SK-N-SH (cell line): ENCODE measurements around the gene ADAMTS15. TPM values are rescaled to one million over a fixed set of nuclear protein-coding genes. Genes with fewer than 3 reads are reported as not detected.

ENCODE experiments used
- CTCF ChIA-PET: fragments of 300-600, 350-600 bp; formaldehyde crosslinking; extraction: SDS; loops from one replicate; lab custom pipeline; 2021; lab: Yijun Ruan, JAX
- POLR2A ChIA-PET: fragments of 350-600 bp; sonication (Branson Sonifier 250); formaldehyde crosslinking; extraction: SDS; loops from one replicate; lab custom pipeline; 2020; ENCODE audit warnings: antibody characterized with exemption, inconsistent platforms; lab: Yijun Ruan, JAX
- DNase-seq: peaks from one replicate; pipeline ENCODE4 v3.0.0; 2012
- H2AFZ ChIP-seq: fragments of 200-600 bp; sonication (generic); 2 replicates; pipeline ENCODE4 v1.8.1; 2016; ENCODE audit warnings: antibody characterized with exemption, mild to moderate bottlenecking, low read depth
- H3F3A ChIP-seq: fragments of 200-600 bp; sonication (generic); replicated peaks from 2 replicates; pipeline ENCODE3; 2016; ENCODE audit warnings: antibody characterized with exemption, mild to moderate bottlenecking; ENCODE audit not compliant: insufficient read depth
- H3K27ac ChIP-seq, 2 experiments: fragments of 200-500 bp in 1 of 2; fragments of 200-600 bp in 1 of 2; sonication (Bioruptor generic) in 1 of 2; sonication (generic), shearing (Covaris generic) in 1 of 2; 2 replicates each; pipeline versions ENCODE4 v1.5.1 to v1.6.1; 2014 to 2016; ENCODE audit warnings: low read depth in 2 of 2, inconsistent platforms in 1 of 2, low read length in 1 of 2, mild to moderate bottlenecking in 1 of 2, mixed read lengths in 1 of 2
- H3K27me3 ChIP-seq: fragments of 200-600 bp; sonication (generic), shearing (Covaris generic); 2 replicates; pipeline ENCODE4 v1.6.1; 2016; ENCODE audit warnings: mixed run types; ENCODE audit not compliant: insufficient read depth
- H3K36me3 ChIP-seq, 2 experiments: fragments of 200-500 bp in 1 of 2; fragments of 200-600 bp in 1 of 2; sonication (Bioruptor generic) in 1 of 2; sonication (generic) in 1 of 2; replicated peaks in 1 of 2; 2 replicates each; pipeline versions ENCODE3 to v1.5.1; 2014 to 2016; ENCODE audit warnings: low read length in 1 of 2, mild to moderate bottlenecking in 1 of 2; ENCODE audit not compliant: insufficient read depth in 2 of 2, control insufficient read depth in 1 of 2
- H3K4me1 ChIP-seq, 2 experiments: fragments of 200-500 bp in 1 of 2; fragments of 200-600 bp in 1 of 2; sonication (Bioruptor generic) in 1 of 2; sonication (generic), shearing (Covaris generic) in 1 of 2; 2 replicates each; pipeline versions ENCODE4 v1.5.1 to v1.6.1; 2014 to 2016; ENCODE audit warnings: low read depth in 1 of 2, low read length in 1 of 2, mixed run types in 1 of 2; ENCODE audit not compliant: insufficient read depth in 2 of 2, control insufficient read depth in 1 of 2
- H3K4me2 ChIP-seq: fragments of 200-600 bp; sonication (generic), shearing (Covaris generic); 2 replicates; pipeline ENCODE4 v1.6.1; 2017; ENCODE audit warnings: mixed run types
- H3K4me3 ChIP-seq, 2 experiments: fragments of 200-500 bp in 1 of 2; fragments of 200-600 bp in 1 of 2; sonication (Bioruptor generic) in 1 of 2; sonication (generic), shearing (Covaris generic) in 1 of 2; 2 replicates each; pipeline versions ENCODE4 v1.5.1 to v1.8.1; 2014 to 2016; ENCODE audit warnings: low read depth in 2 of 2, inconsistent platforms in 1 of 2, low read length in 1 of 2, mild to moderate bottlenecking in 1 of 2, mixed read lengths in 1 of 2, moderate library complexity in 1 of 2
- H3K79me2 ChIP-seq: fragments of 200-600 bp; sonication (generic); 2 replicates; pipeline ENCODE4 v1.8.1; 2017; ENCODE audit warnings: mild to moderate bottlenecking; ENCODE audit not compliant: insufficient read depth
- H3K9ac ChIP-seq: fragments of 200-600 bp; sonication (generic); 2 replicates; pipeline ENCODE4 v1.6.1; 2017; ENCODE audit warnings: mixed run types
- H3K9me2 ChIP-seq: fragments of 200-600 bp; sonication (generic); 2 replicates; pipeline ENCODE4 v1.6.1; 2017; ENCODE audit warnings: mixed run types
- H3K9me3 ChIP-seq: fragments of 200-600 bp; sonication (generic); 2 replicates; pipeline ENCODE4 v1.6.1; 2017; ENCODE audit warnings: mixed run types, mild to moderate bottlenecking, moderate library complexity
- H4K20me1 ChIP-seq: fragments of 200-600 bp; sonication (generic); 2 replicates; pipeline ENCODE4 v1.6.1; 2017; ENCODE audit warnings: mild to moderate bottlenecking, mixed run types; ENCODE audit not compliant: insufficient read depth
- CHD2 ChIP-seq: fragments of 150-350 bp; IDR thresholded peaks from 2 replicates; pipeline ENCODE4 v1.6.1; 2018; ENCODE audit warnings: low read length; ENCODE audit not compliant: partially characterized antibody
- ELF1 ChIP-seq: IDR thresholded peaks from 2 replicates; pipeline ENCODE4 v1.4.0; 2012
- FOSL2 ChIP-seq: IDR thresholded peaks from 2 replicates; pipeline ENCODE4 v1.4.0; 2012; ENCODE audit warnings: low read depth, mild to moderate bottlenecking, moderate library complexity, borderline replicate concordance
- FOXJ3 ChIP-seq: sonication (generic); formaldehyde crosslinking; IDR thresholded peaks from 2 replicates; pipeline ENCODE4 v1.5.1; 2020; ENCODE audit warnings: mild to moderate bottlenecking, missing genetic modification reagents
- GATA2 ChIP-seq: sonication (generic); formaldehyde crosslinking; IDR thresholded peaks from 2 replicates; pipeline ENCODE4 v1.5.0; 2020; ENCODE audit warnings: mild to moderate bottlenecking, missing genetic modification reagents
- MEF2A ChIP-seq: IDR thresholded peaks from 2 replicates; pipeline ENCODE4 v1.4.0; 2012; ENCODE audit warnings: low read depth, borderline replicate concordance
- NFIC ChIP-seq: IDR thresholded peaks from 2 replicates; pipeline ENCODE4 v1.4.0; 2012; ENCODE audit warnings: borderline replicate concordance
- NRF1 ChIP-seq: IDR thresholded peaks from 2 replicates; pipeline ENCODE4 v1.6.1; 2012; ENCODE audit warnings: low read depth, mild to moderate bottlenecking, low read length
- SIN3A ChIP-seq: IDR thresholded peaks from 2 replicates; pipeline ENCODE4 v1.6.1; 2012; ENCODE audit warnings: low read depth, mild to moderate bottlenecking, low read length, moderate library complexity, borderline replicate concordance
- TAF1 ChIP-seq: IDR thresholded peaks from 2 replicates; pipeline ENCODE4 v1.6.1; 2012; ENCODE audit warnings: low read depth, mild to moderate bottlenecking, low read length, moderate library complexity, borderline replicate concordance
- TCF12 ChIP-seq: IDR thresholded peaks from 2 replicates; pipeline ENCODE4 v1.4.0; 2012
- WGBS: methylation state at CpG from one replicate; pipeline ENCODE4 v1.1.6; 2017; ENCODE audit warnings: low lambda C conversion rate; 5-methylcytosine and 5-hydroxymethylcytosine counted together
- polyA plus RNA-seq, 3 experiments: library from polyadenylated mRNA; depleted of rRNA; stranded (reverse); fragments of >200 nt; gene quantifications; 2 replicates each; pipeline ENCODE4 v1.2.3, GENCODE V29; 2012
- TF ChIP-seq, protein P1 (sequence below): fragments of 150-350 bp; IDR thresholded peaks from 2 replicates; pipeline ENCODE4 v1.6.1; 2016; ENCODE audit warnings: mild to moderate bottlenecking, low read depth, low read length
- TF ChIP-seq, protein P2 (sequence below): IDR thresholded peaks from 2 replicates; pipeline ENCODE4 v1.4.0; 2012; ENCODE audit warnings: low read depth, borderline replicate concordance
- TF ChIP-seq, protein P3 (sequence below): fragments of 200-600 bp; sonication (generic); IDR thresholded peaks from 2 replicates; pipeline ENCODE4 v1.6.1; 2017; ENCODE audit warnings: antibody characterized with exemption, mild to moderate bottlenecking, moderate library complexity
- TF ChIP-seq, protein P4 (sequence below): IDR thresholded peaks from 2 replicates; pipeline ENCODE4 v1.4.0; 2012; ENCODE audit warnings: low read depth

The ADAMTS15 gene
- polyA plus RNA-seq, 1 of the 3 experiments (the other 2 are of a cell fraction) = 1.1 TPM

DNA sequence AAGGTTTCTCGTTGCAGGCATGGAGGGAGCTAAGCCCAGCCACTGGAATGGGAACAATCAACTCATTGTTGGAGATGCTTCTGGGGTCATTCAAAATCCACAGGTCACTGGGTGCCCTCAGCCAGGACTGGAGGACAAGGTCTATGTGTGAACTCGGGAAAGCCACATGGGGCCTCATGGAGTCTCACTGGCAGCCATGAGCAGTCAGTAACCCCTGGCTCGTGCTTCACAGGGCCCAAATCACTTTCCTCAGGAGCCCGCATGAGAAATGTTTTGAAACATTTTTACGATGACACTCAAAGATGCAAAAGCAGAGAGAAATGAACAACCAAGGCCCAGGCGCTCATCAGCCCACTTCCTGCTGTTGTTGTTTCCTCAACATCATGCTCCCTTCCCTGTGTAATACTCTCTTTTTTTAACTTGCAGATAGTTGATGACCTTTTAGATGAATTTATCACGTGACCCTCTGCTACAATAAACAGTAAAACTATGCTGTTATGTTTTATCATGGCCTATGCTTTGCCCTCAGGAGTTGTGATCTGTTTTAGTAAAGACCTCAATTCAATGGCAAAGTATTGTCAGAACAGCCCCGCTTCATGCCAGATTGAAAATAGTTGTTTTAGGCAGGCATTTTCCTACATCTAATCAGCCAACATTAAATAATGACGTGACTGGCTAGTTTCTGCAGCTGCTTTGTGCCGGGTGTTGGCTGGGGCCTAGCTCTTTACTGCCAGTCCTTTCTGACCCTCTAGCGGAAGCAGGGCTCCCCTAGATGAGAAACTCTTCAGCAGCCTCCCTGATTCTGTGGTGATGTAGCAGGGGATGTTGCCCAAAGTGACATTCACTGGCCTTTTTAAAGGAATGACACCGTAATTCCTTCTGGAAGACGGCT, 39.7 kb downstream of the ADAMTS15 start (continued):
- TF ChIP-seq MEF2A = no peak
- TF ChIP-seq TCF12 = no peak
- TF ChIP-seq, protein P1, sequence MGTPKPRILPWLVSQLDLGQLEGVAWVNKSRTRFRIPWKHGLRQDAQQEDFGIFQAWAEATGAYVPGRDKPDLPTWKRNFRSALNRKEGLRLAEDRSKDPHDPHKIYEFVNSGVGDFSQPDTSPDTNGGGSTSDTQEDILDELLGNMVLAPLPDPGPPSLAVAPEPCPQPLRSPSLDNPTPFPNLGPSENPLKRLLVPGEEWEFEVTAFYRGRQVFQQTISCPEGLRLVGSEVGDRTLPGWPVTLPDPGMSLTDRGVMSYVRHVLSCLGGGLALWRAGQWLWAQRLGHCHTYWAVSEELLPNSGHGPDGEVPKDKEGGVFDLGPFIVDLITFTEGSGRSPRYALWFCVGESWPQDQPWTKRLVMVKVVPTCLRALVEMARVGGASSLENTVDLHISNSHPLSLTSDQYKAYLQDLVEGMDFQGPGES = no peak
- TF ChIP-seq, all 33 proteins: peak for 0

DNA sequence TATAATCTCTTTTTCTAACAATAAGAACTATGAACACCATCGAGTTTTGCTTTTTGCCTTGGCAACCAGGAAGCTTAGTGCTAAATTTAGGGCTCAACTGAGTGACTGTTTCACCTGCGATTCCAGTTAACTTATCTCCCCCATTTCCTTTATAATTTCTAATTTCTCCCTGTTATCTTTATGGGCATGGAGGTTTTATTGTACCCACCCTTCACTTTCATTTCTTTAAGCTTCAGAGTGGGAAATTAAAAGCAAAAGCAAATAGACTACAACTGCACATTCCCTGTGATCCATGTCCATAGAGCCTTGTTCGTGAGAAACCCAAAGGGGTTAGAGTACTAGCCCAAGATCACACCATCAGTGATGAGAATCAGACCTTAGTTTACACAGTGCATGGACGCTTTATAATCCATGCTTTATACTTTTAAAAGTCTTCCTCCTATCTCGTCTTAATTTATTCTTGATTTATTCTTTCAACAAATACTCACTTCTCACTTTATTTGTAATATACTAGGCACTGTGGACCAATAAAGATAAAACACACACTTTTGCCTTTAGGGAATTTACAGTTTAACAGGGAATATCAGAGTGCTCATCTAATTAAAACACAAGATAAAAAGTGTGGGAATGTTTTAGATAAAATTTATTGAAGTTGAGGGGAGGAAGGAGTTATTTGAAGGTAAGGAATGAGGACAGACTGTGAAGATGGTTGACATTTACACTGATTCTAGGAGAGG, 40.6 kb downstream of the ADAMTS15 start:
- H3K9ac ChIP-seq = no peak overlapping the region
- TF ChIP-seq, protein P2, sequence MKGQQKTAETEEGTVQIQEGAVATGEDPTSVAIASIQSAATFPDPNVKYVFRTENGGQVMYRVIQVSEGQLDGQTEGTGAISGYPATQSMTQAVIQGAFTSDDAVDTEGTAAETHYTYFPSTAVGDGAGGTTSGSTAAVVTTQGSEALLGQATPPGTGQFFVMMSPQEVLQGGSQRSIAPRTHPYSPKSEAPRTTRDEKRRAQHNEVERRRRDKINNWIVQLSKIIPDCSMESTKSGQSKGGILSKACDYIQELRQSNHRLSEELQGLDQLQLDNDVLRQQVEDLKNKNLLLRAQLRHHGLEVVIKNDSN = no peak
- no peak for TF ChIP-seq NRF1
- no peak for TF ChIP-seq FOXJ3 (CRISPR knock-in tag)
- no peak for TF ChIP-seq CHD2
- TF ChIP-seq FOSL2 = no peak
- TF ChIP-seq, protein P3, sequence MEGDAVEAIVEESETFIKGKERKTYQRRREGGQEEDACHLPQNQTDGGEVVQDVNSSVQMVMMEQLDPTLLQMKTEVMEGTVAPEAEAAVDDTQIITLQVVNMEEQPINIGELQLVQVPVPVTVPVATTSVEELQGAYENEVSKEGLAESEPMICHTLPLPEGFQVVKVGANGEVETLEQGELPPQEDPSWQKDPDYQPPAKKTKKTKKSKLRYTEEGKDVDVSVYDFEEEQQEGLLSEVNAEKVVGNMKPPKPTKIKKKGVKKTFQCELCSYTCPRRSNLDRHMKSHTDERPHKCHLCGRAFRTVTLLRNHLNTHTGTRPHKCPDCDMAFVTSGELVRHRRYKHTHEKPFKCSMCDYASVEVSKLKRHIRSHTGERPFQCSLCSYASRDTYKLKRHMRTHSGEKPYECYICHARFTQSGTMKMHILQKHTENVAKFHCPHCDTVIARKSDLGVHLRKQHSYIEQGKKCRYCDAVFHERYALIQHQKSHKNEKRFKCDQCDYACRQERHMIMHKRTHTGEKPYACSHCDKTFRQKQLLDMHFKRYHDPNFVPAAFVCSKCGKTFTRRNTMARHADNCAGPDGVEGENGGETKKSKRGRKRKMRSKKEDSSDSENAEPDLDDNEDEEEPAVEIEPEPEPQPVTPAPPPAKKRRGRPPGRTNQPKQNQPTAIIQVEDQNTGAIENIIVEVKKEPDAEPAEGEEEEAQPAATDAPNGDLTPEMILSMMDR = no peak
- no peak for TF ChIP-seq TAF1
- no peak for TF ChIP-seq TCF12
- TF ChIP-seq GATA2 (CRISPR knock-in tag) = no peak
- no peak for TF ChIP-seq SIN3A
- TF ChIP-seq NFIC = no peak
- TF ChIP-seq, protein P4, sequence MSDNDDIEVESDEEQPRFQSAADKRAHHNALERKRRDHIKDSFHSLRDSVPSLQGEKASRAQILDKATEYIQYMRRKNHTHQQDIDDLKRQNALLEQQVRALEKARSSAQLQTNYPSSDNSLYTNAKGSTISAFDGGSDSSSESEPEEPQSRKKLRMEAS = no peak
- TF ChIP-seq ELF1 = no peak
- TF ChIP-seq, all 33 proteins: peak for 0
- H4K20me1 ChIP-seq = no peaks in the 10 kb centered on the region
- POLR2A ChIA-PET = no interaction called here
- peaks cover 8% of the 10 kb centered on the region for H3F3A ChIP-seq
- no peaks in the 10 kb centered on the region for H3K9me3 ChIP-seq
- CTCF ChIA-PET = no interaction called here
- no peak overlapping the region for H3K4me2 ChIP-seq
- WGBS = 70% methylated on average over 5 of the region's 5 CpGs
- no peaks in the 10 kb centered on the region for H3K79me2 ChIP-seq
- no peaks in the 10 kb centered on the region for H3K36me3 ChIP-seq
- no peaks in the 10 kb centered on the region for H3K27me3 ChIP-seq
- no peaks in the 10 kb centered on the region for H3K4me1 ChIP-seq
- H3K27ac ChIP-seq = no peak overlapping the region
- no peak overlapping the region for H3K4me3 ChIP-seq
- no peaks in the 10 kb centered on the region for H3K9me2 ChIP-seq
- H2AFZ ChIP-seq = no peak overlapping the region
- no peak for DNase-seq
